ENCODE results near the gene CBR4.

DNA sequence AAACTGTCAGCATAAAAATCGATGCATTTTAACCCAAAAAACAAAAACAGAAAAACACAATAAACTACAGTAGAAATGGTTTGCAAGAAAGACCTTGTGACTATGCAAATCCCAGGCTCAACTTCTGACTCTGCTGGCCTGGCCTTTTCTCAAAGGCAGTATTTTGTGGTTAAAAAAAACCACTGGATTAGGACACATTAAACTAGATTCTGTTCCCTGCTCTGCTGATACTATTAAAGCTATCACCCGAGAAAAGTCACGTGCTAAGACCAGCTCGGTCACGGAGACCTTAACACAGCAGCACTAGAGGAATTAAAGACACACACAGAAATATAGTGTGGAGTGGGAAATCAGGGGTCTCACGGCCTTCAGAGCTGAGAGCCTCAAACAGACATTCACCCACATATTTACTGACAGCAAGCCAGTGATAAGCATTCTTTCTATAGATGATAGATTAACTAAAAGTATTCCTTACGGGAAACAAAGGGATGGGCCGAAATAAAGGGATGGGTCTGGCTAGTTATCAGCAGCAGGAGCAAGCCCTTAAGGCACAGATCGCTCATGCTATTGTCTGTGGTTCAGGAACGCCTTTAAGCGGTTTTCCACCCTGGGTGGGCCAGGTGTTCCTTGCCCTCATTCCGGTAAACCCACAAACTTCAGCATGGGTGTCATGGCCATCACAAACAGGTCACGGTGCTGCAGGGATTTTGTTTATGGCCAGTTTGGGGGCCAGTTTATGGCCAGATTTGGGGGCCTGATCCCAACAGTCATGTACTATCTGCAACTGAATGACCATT lies 16.1 kb downstream of the CBR4 start:
- TF ChIP-seq, protein P1, sequence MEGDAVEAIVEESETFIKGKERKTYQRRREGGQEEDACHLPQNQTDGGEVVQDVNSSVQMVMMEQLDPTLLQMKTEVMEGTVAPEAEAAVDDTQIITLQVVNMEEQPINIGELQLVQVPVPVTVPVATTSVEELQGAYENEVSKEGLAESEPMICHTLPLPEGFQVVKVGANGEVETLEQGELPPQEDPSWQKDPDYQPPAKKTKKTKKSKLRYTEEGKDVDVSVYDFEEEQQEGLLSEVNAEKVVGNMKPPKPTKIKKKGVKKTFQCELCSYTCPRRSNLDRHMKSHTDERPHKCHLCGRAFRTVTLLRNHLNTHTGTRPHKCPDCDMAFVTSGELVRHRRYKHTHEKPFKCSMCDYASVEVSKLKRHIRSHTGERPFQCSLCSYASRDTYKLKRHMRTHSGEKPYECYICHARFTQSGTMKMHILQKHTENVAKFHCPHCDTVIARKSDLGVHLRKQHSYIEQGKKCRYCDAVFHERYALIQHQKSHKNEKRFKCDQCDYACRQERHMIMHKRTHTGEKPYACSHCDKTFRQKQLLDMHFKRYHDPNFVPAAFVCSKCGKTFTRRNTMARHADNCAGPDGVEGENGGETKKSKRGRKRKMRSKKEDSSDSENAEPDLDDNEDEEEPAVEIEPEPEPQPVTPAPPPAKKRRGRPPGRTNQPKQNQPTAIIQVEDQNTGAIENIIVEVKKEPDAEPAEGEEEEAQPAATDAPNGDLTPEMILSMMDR (IDR thresholded peaks at IDR 0.05; ENCODE audit: extremely low read depth in 1 of 2, insufficient read depth in 1 of 2, low read depth in 1 of 2, low read length in 2 of 2): no peak
- TF ChIP-seq MYC (IDR thresholded peaks at IDR 0.05; ENCODE audit: low read depth, low read length) (no peak), EZH2 (IDR thresholded peaks at IDR 0.05; ENCODE audit: borderline replicate concordance, low read depth, low read length, severe bottlenecking) (no peak), POLR2A (IDR thresholded peaks at IDR 0.05; ENCODE audit: low read depth, low read length) (no peak), POLR2AphosphoS5 (IDR thresholded peaks at IDR 0.05; ENCODE audit: insufficient read depth, low read depth, low read length) (no peak)
- TF ChIP-seq, protein P2, sequence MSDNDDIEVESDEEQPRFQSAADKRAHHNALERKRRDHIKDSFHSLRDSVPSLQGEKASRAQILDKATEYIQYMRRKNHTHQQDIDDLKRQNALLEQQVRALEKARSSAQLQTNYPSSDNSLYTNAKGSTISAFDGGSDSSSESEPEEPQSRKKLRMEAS (IDR thresholded peaks at IDR 0.05; ENCODE audit: insufficient read depth, insufficient read length): no peak
